HG02981 (cell line): ENCODE data around the gene GPR17.

Experiments
- ATAC-seq: cut with Tn5 transposase; IDR thresholded peaks from one replicate; pipeline ENCODE4 v1.9.1; 2021; ENCODE audit warnings: mild to moderate bottlenecking, moderate library complexity; ENCODE audit not compliant: unreplicated experiment

Gene GPR17

GRCh38 chr2:127645395-127646291, at the start of gene GPR17:
Gene GPR17 (plus strand): TSS chr2:127646153. CDS start chr2:127650736, 4,583 bp downstream.
- no peak for ATAC-seq

- ATAC-seq = no peak
These were observed 49.5 kb upstream of the GPR17 start for GRCh38 chr2:127596311-127597045.

- ATAC-seq = no peak
These were observed 48.6 kb upstream of the GPR17 start for GRCh38 chr2:127597046-127597983.

- ATAC-seq = no peak
These were observed 48.0 kb upstream of the GPR17 start for GRCh38 chr2:127597984-127598380.

- no peak for ATAC-seq
These were observed 47.2 kb upstream of the GPR17 start for GRCh38 chr2:127598711-127599110.

- no peak for ATAC-seq
These were observed 46.7 kb upstream of the GPR17 start for GRCh38 chr2:127599211-127599610.

- no peak for ATAC-seq
These were observed 41.0 kb upstream of the GPR17 start for GRCh38 chr2:127604986-127605385.

GRCh38 chr2:127605691-127606263, 40.2 kb upstream of the GPR17 start:
- ATAC-seq = no peak

- no peak for ATAC-seq
These were observed 39.1 kb upstream of the GPR17 start for GRCh38 chr2:127606625-127607398.

GRCh38 chr2:127607399-127607908, 38.5 kb upstream of the GPR17 start:
- no peak for ATAC-seq

GRCh38 chr2:127608061-127609030, 37.6 kb upstream of the GPR17 start:
- ATAC-seq = no peak

- no peak for ATAC-seq
These were observed 36.8 kb upstream of the GPR17 start for GRCh38 chr2:127609031-127609751.

GRCh38 chr2:127609818-127610217, 36.1 kb upstream of the GPR17 start:
- ATAC-seq = no peak

- no peak for ATAC-seq
These were observed 35.4 kb upstream of the GPR17 start for GRCh38 chr2:127610561-127610960.

- ATAC-seq = no peak
These were observed 34.7 kb upstream of the GPR17 start for GRCh38 chr2:127611076-127611925.

GRCh38 chr2:127612111-127612822, 33.7 kb upstream of the GPR17 start:
- ATAC-seq = no peak
